GM12872 (cell line): Measurements from ENCODE around the gene DPP6.

Source experiments
- CTCF ChIP-seq: IDR thresholded peaks from 3 replicates; pipeline ENCODE4 v1.5.1; 2011; ENCODE audit warnings: low read depth, mild to moderate bottlenecking, low read length, moderate library complexity; ENCODE audit not compliant: insufficient read depth

Gene DPP6

GRCh38 chr7:154387252-154387651, 335.1 kb downstream of the DPP6 start:
- TF ChIP-seq CTCF = no peak

- no peak for TF ChIP-seq CTCF
Observed at GRCh38 chr7:154388412-154388811, 336.2 kb downstream of the DPP6 start.

- no peak for TF ChIP-seq CTCF
Observed at GRCh38 chr7:154388999-154389398, 336.8 kb downstream of the DPP6 start.

- no peak for TF ChIP-seq CTCF
Observed at GRCh38 chr7:154390961-154391360, 338.8 kb downstream of the DPP6 start.

GRCh38 chr7:154394804-154395203, 342.6 kb downstream of the DPP6 start:
- no peak for TF ChIP-seq CTCF

GRCh38 chr7:154406312-154406711, 354.1 kb downstream of the DPP6 start:
- no peak for TF ChIP-seq CTCF

GRCh38 chr7:154409703-154410311, 357.6 kb downstream of the DPP6 start:
- no peak for TF ChIP-seq CTCF
